Measurements from ENCODE around the gene ZAP70. TPM values are rescaled to one million over a fixed set of nuclear protein-coding genes. Genes with fewer than 3 reads are reported as not detected.
A peak's percentile ranks its signal among the peaks of the same experiment; 100 is the strongest.
"Not testable (repeated sequence)": the region's sequence is repeated elsewhere in the genome, so short reads cannot be mapped to it uniquely, and the experiment has no call there.

Gene ZAP70
- total and polyA plus RNA-seq, 4 donors = 1.3 to 7.5 (median 3.6) TPM

- Histone ChIP-seq H3K9me3 (ENCODE audit: control insufficient read depth, low read length) (no peaks in the 10 kb centered on the region), H3K27ac (ENCODE audit: low read depth in 1 of 2, low read length in 2 of 2) (no peak overlapping the region), H3K27me3 (ENCODE audit: control insufficient read depth in 1 of 2, insufficient read depth in 2 of 2, low read length in 1 of 2) (no peaks in the 10 kb centered on the region), H3K36me3 (ENCODE audit: control insufficient read depth in 1 of 2, insufficient read depth in 2 of 2, low read length in 1 of 2) (no peaks in the 10 kb centered on the region), H3K4me1 (ENCODE audit: control insufficient read depth in 1 of 2, insufficient read depth in 2 of 2, low read length in 2 of 2) (no peaks in the 10 kb centered on the region), H3K4me3 (ENCODE audit: low read length in 2 of 2) (no peak overlapping the region)
- intact Hi-C loops (cut with DNase I) = no loop called here
- 78 to 88% methylated on average over 6 of the region's 6 CpGs for WGBS, 2 donors
- ATAC-seq (ENCODE audit: low FRiP score) (no peak), DNase-seq (no peak)
Observed at GRCh38 chr2:97711394-97711711, 2.0 kb upstream of the ZAP70 start.

DNA sequence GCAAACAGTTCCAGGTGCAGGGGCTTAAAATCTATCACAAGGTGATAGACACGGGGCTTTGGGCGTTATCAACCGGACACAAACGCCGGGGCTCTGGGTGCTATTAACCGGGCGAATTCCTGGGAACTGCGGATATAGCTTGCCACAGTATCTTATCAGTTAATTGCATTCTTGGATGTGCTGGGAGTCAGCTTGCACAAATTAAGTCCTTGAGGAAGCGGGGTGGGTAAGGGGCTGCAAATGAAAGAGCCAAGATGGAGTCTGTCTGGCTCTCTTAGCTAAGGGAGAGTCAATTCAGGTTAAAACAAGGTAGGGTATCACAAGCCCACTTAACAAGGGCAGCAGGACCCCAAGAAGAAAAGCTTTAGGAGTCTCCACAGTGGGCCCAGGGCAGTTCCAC lies 1.2 kb upstream of the ZAP70 start:
- H3K36me3 ChIP-seq (ENCODE audit: control insufficient read depth in 1 of 2, insufficient read depth in 2 of 2, low read length in 1 of 2); H3K9me3 ChIP-seq (ENCODE audit: control insufficient read depth, low read length); H3K4me1 ChIP-seq (ENCODE audit: control insufficient read depth in 1 of 2, insufficient read depth in 2 of 2, low read length in 2 of 2); H3K27me3 ChIP-seq (ENCODE audit: control insufficient read depth in 1 of 2, insufficient read depth in 2 of 2, low read length in 1 of 2); ATAC-seq (ENCODE audit: low FRiP score); H3K4me3 ChIP-seq (ENCODE audit: low read length in 2 of 2); H3K27ac ChIP-seq (ENCODE audit: low read depth in 1 of 2, low read length in 2 of 2); intact Hi-C loops (cut with DNase I); DNase-seq: not testable (repeated sequence)
- 70 to 79% methylated on average over 9 of the region's 9 CpGs for whole genome bisulfite sequencing, 2 donors

- DNase-seq (peak in 1 of 2 donors; percentile 69), ATAC-seq (ENCODE audit: low FRiP score) (peak; percentile 19)
- Histone ChIP-seq H3K4me1 (ENCODE audit: control insufficient read depth in 1 of 2, insufficient read depth in 2 of 2, low read length in 2 of 2) (no peaks in the 10 kb centered on the region), H3K27ac (ENCODE audit: low read depth in 1 of 2, low read length in 2 of 2) (no peak overlapping the region), H3K36me3 (ENCODE audit: control insufficient read depth in 1 of 2, insufficient read depth in 2 of 2, low read length in 1 of 2) (no peaks in the 10 kb centered on the region), H3K9me3 (ENCODE audit: control insufficient read depth, low read length) (no peaks in the 10 kb centered on the region), H3K27me3 (ENCODE audit: control insufficient read depth in 1 of 2, insufficient read depth in 2 of 2, low read length in 1 of 2) (no peaks in the 10 kb centered on the region), H3K4me3 (ENCODE audit: low read length in 2 of 2) (no peak overlapping the region)
- 75 to 86% methylated on average over 10 to 11 of the region's 11 CpGs for WGBS, 2 donors
- intact Hi-C loops (cut with DNase I) = no loop called here
Observed at GRCh38 chr2:97712693-97713295, 582 bp upstream of the ZAP70 start.

DNA sequence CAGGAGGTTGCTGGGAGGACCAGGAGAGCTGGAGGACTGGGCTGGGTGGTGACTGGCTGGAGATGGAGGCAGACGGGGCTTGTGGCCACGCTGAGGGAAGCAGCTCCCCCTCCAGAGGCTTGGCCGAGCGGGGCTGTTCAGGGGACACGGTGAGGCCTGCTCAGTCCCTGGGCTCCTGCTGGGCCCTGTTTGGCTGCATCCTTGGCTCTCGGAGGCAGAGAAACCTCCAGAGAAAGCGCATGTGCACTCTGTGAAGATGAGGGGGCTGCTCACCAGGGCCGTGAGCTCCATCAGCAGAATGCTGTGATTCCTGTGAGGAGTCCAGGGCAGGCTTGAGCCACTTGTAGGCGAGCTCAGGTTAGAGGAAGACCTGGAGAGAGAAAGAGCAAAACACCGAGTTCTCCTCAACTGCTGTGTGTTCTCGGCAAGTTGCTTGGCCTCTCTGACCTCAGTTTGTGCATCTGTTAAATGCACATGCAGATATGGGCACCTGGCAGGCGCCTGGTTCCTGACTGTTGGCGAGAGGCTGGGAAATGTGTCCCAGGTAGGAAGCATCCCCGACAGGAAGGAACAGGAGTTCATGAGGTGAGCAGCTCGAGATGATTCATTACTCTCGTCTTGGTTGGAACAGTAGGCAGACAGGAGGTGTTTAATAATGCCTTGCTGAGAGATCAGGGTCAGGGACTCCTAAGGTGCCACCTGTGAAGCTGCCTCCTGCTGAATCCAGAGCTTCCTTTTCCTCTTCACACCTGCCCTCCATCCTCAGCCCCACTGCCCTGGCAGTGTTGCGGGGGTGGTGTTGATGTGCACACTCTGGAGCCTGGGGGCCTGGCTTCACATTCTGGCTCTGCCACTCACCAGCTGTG lies 941 bp downstream of the ZAP70 start:
- Histone ChIP-seq H3K27ac (ENCODE audit: low read depth in 1 of 2, low read length in 2 of 2) (no peak overlapping the region), H3K4me1 (ENCODE audit: control insufficient read depth in 1 of 2, insufficient read depth in 2 of 2, low read length in 2 of 2) (no peaks in the 10 kb centered on the region), H3K36me3 (ENCODE audit: control insufficient read depth in 1 of 2, insufficient read depth in 2 of 2, low read length in 1 of 2) (no peaks in the 10 kb centered on the region), H3K27me3 (ENCODE audit: control insufficient read depth in 1 of 2, insufficient read depth in 2 of 2, low read length in 1 of 2) (no peaks in the 10 kb centered on the region), H3K4me3 (ENCODE audit: low read length in 2 of 2) (no peak overlapping the region), H3K9me3 (ENCODE audit: control insufficient read depth, low read length) (no peaks in the 10 kb centered on the region)
- DNase-seq (peak in 1 of 2 donors; percentile 74), ATAC-seq (ENCODE audit: low FRiP score) (no peak)
- intact Hi-C loops (cut with DNase I) = no loop called here
- 80 to 83% methylated on average over 17 of the region's 17 CpGs for WGBS, 2 donors

GRCh38 chr2:97714950-97715652 lies 1.7 kb downstream of the ZAP70 start:
- Histone ChIP-seq H3K36me3 (ENCODE audit: control insufficient read depth in 1 of 2, insufficient read depth in 2 of 2, low read length in 1 of 2) (no peaks in the 10 kb centered on the region), H3K9me3 (ENCODE audit: control insufficient read depth, low read length) (no peaks in the 10 kb centered on the region), H3K4me1 (ENCODE audit: control insufficient read depth in 1 of 2, insufficient read depth in 2 of 2, low read length in 2 of 2) (no peaks in the 10 kb centered on the region), H3K27me3 (ENCODE audit: control insufficient read depth in 1 of 2, insufficient read depth in 2 of 2, low read length in 1 of 2) (no peaks in the 10 kb centered on the region), H3K27ac (ENCODE audit: low read depth in 1 of 2, low read length in 2 of 2) (no peak overlapping the region), H3K4me3 (ENCODE audit: low read length in 2 of 2) (no peak overlapping the region)
- intact Hi-C loops (cut with DNase I) = no loop called here
- DNase-seq = peak in 1 of 2 donors; percentile 50
- ATAC-seq (ENCODE audit: low FRiP score) = no peak
- 86 to 87% methylated on average over 13 of the region's 13 CpGs for WGBS, 2 donors

GRCh38 chr2:97715951-97716694 lies 2.7 kb downstream of the ZAP70 start:
- H3K27ac ChIP-seq (ENCODE audit: low read depth in 1 of 2, low read length in 2 of 2) = no peak overlapping the region
- H3K4me3 ChIP-seq (ENCODE audit: low read length in 2 of 2) = no peak overlapping the region
- no peaks in the 10 kb centered on the region for H3K36me3 ChIP-seq (ENCODE audit: control insufficient read depth in 1 of 2, insufficient read depth in 2 of 2, low read length in 1 of 2)
- intact Hi-C loops (cut with DNase I) = no loop called here
- H3K27me3 ChIP-seq (ENCODE audit: control insufficient read depth in 1 of 2, insufficient read depth in 2 of 2, low read length in 1 of 2) = no peaks in the 10 kb centered on the region
- 80 to 84% methylated on average over 9 of the region's 9 CpGs for WGBS, 2 donors
- H3K9me3 ChIP-seq (ENCODE audit: control insufficient read depth, low read length) = no peaks in the 10 kb centered on the region
- DNase-seq (peak in 1 of 2 donors; percentile 53), ATAC-seq (ENCODE audit: low FRiP score) (no peak)
- no peaks in the 10 kb centered on the region for H3K4me1 ChIP-seq (ENCODE audit: control insufficient read depth in 1 of 2, insufficient read depth in 2 of 2, low read length in 2 of 2)

GRCh38 chr2:97716695-97717612 lies 3.6 kb downstream of the ZAP70 start:
- no peaks in the 10 kb centered on the region for H3K9me3 ChIP-seq (ENCODE audit: control insufficient read depth, low read length)
- H3K27ac ChIP-seq (ENCODE audit: low read depth in 1 of 2, low read length in 2 of 2) = no peak overlapping the region
- H3K4me1 ChIP-seq (ENCODE audit: control insufficient read depth in 1 of 2, insufficient read depth in 2 of 2, low read length in 2 of 2) = no peaks in the 10 kb centered on the region
- DNase-seq (peak in 1 of 2 donors; percentile 57), ATAC-seq (ENCODE audit: low FRiP score) (no peak)
- no peak overlapping the region for H3K4me3 ChIP-seq (ENCODE audit: low read length in 2 of 2)
- H3K27me3 ChIP-seq (ENCODE audit: control insufficient read depth in 1 of 2, insufficient read depth in 2 of 2, low read length in 1 of 2) = no peaks in the 10 kb centered on the region
- intact Hi-C loops (cut with DNase I) = no loop called here
- WGBS, 2 donors = 76 to 80% methylated on average over 19 to 21 of the region's 21 CpGs
- H3K36me3 ChIP-seq (ENCODE audit: control insufficient read depth in 1 of 2, insufficient read depth in 2 of 2, low read length in 1 of 2) = no peaks in the 10 kb centered on the region

DNA sequence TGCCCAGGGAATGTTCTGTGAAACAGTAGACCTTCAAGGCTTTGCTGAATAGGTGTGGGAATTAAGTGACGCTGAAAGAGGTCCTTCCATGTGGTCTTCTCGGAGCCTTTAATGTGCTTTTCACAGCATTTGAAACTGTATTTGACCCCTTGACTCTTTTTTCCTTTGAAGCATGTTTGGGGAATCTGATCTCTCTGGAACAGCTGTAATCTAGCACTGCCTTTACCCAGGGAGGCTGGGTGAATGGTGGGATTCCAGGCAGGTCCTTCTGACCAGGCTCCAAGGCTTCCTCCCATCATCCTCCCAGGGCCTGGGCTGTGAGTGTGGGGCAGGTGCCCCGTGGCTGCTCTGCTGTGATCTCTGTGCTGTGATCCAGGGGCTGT lies 4.2 kb downstream of the ZAP70 start:
- H3K4me1 ChIP-seq (ENCODE audit: control insufficient read depth in 1 of 2, insufficient read depth in 2 of 2, low read length in 2 of 2) = no peaks in the 10 kb centered on the region
- no peaks in the 10 kb centered on the region for H3K9me3 ChIP-seq (ENCODE audit: control insufficient read depth, low read length)
- intact Hi-C loops (cut with DNase I) = no loop called here
- DNase-seq = no peak
- ATAC-seq (ENCODE audit: low FRiP score) = no peak
- WGBS, 2 donors = 50 to 58% methylated on average over 3 of the region's 3 CpGs
- H3K27ac ChIP-seq (ENCODE audit: low read depth in 1 of 2, low read length in 2 of 2) = no peak overlapping the region
- H3K27me3 ChIP-seq (ENCODE audit: control insufficient read depth in 1 of 2, insufficient read depth in 2 of 2, low read length in 1 of 2) = no peaks in the 10 kb centered on the region
- H3K36me3 ChIP-seq (ENCODE audit: control insufficient read depth in 1 of 2, insufficient read depth in 2 of 2, low read length in 1 of 2) = no peaks in the 10 kb centered on the region
- no peak overlapping the region for H3K4me3 ChIP-seq (ENCODE audit: low read length in 2 of 2)

Measured in aorta (tissue), 5 donors.